OCI-M2 (cell line): ENCODE results near the gene ITGA8.
"Not testable (repeated sequence)": the region's sequence is repeated elsewhere in the genome, so short reads cannot be mapped to it uniquely, and the experiment has no call there.

Experiments used
- DNase-seq: peaks from one replicate; lab custom pipeline; 2025; ENCODE audit not compliant: unreplicated experiment; lab: John Stamatoyannopoulos, UW

The ITGA8 gene

GRCh38 chr10:15515202-15515601 lies 204.5 kb downstream of the ITGA8 start:
- no peak for DNase-seq

GRCh38 chr10:15510963-15511362 lies 208.8 kb downstream of the ITGA8 start:
- DNase-seq, result no peak

GRCh38 chr10:15505329-15505728 lies 214.4 kb downstream of the ITGA8 start:
- DNase-seq, result no peak

GRCh38 chr10:15504101-15504840 lies 215.5 kb downstream of the ITGA8 start:
- no peak for DNase-seq

GRCh38 chr10:15494850-15495506 lies 224.7 kb downstream of the ITGA8 start:
- no peak for DNase-seq

- no peak for DNase-seq
Measured at GRCh38 chr10:15491856-15492642, 227.7 kb downstream of the ITGA8 start.

GRCh38 chr10:15489431-15489830 lies 230.3 kb downstream of the ITGA8 start:
- no peak for DNase-seq

GRCh38 chr10:15487376-15487775 lies 232.3 kb downstream of the ITGA8 start:
- DNase-seq, result no peak

- no peak for DNase-seq
Measured at GRCh38 chr10:15486404-15486803, 233.3 kb downstream of the ITGA8 start.

GRCh38 chr10:15485684-15486316 lies 233.9 kb downstream of the ITGA8 start:
- DNase-seq, result no peak

GRCh38 chr10:15485027-15485426 lies 234.7 kb downstream of the ITGA8 start:
- DNase-seq, result no peak

GRCh38 chr10:15484128-15484527 lies 235.6 kb downstream of the ITGA8 start:
- DNase-seq, result no peak

GRCh38 chr10:15483215-15484075 lies 236.3 kb downstream of the ITGA8 start:
- DNase-seq, result no peak

- no peak for DNase-seq
Measured at GRCh38 chr10:15482156-15482555, 237.6 kb downstream of the ITGA8 start.

GRCh38 chr10:15478950-15479349 lies 240.8 kb downstream of the ITGA8 start:
- DNase-seq, result no peak

- no peak for DNase-seq
Measured at GRCh38 chr10:15478429-15478828, 241.3 kb downstream of the ITGA8 start.

GRCh38 chr10:15476337-15476736 lies 243.4 kb downstream of the ITGA8 start:
- DNase-seq, result no peak

- DNase-seq, result not testable (repeated sequence)
Measured at GRCh38 chr10:15475439-15475838, 244.3 kb downstream of the ITGA8 start.

- DNase-seq, result no peak
Measured at GRCh38 chr10:15474671-15475070, 245.1 kb downstream of the ITGA8 start.

GRCh38 chr10:15473396-15473767 lies 246.3 kb downstream of the ITGA8 start:
- no peak for DNase-seq
